ENCODE data around the gene PLCL1. TPM values are rescaled to one million over a fixed set of nuclear protein-coding genes. Genes with fewer than 3 reads are reported as not detected.

PLCL1 gene
- total and polyA plus RNA-seq, 10 of the 15 experiments (the other 5 are each of a cell fraction or from before 2014, with no cell fraction given): 0.03 to 1.5 (median 0.22) TPM

GRCh38 chr2:197868206-197868605, 63.8 kb downstream of the PLCL1 start:
- Histone ChIP-seq H3K4me1 (ENCODE audit: control insufficient read depth, insufficient read depth, low read length) (no peaks in the 10 kb centered on the region), H3K9me3 (replicated peaks; ENCODE audit: control insufficient read depth, insufficient read depth, low read length) (no peaks in the 10 kb centered on the region), H3K36me3 (ENCODE audit: control insufficient read depth in 2 of 2, insufficient read depth in 2 of 2, low read length in 1 of 2) (no peaks in the 10 kb centered on the region), H3K27me3 (replicated peaks in 1 of 2; ENCODE audit: control insufficient read depth in 2 of 2, insufficient read depth in 2 of 2, low read length in 1 of 2) (peaks cover 0 to 3% of the 10 kb centered on the region in 2 experiments; a peak in 1 of 4 replicates), H3K4me3 (no peak overlapping the region), H3K4me2 (ENCODE audit: control insufficient read depth, insufficient read depth) (no peak overlapping the region), H3K79me2 (ENCODE audit: control insufficient read depth, insufficient read depth, low read length) (no peaks in the 10 kb centered on the region), H3K9ac (ENCODE audit: control insufficient read depth, insufficient read depth, low read length) (no peak overlapping the region), H3K27ac (ENCODE audit: control insufficient read depth, insufficient read depth) (no peak overlapping the region), H2AFZ (ENCODE audit: control insufficient read depth, low read depth, low read length) (no peak overlapping the region), H4K20me1 (ENCODE audit: control insufficient read depth, insufficient read depth) (no peaks in the 10 kb centered on the region)
- BruUV-seq (replicated peaks): no TSS peak
- in situ Hi-C loops (cut with MboI): no loop called here
- ChIA-PET POLR2A (interaction anchor here (1.1 kb wide), 1 partner anchor 11 kb away, joined by 3 read pairs; no protein-coding TSS in a partner anchor), SMC1A (ENCODE audit: uncharacterized antibody, unreplicated experiment) (interaction anchor here (0.7 to 3.7 kb wide), 6 partner anchors 11 to 260 kb away, joined by 3 to 15 read pairs (median 3); no protein-coding TSS in a partner anchor), RAD21 (ENCODE audit: unreplicated experiment) (interaction anchor here (0.8 to 0.9 kb wide), 2 partner anchors 8 to 133 kb away, joined by 3 read pairs; no protein-coding TSS in a partner anchor), CTCF (interaction anchor here (0.8 kb wide), 1 partner anchor 263 kb away, joined by 3 read pairs; no protein-coding TSS in a partner anchor)
- ATAC-seq (no peak), DNase-seq (ENCODE audit: low read depth, low spot score) (no peak), FAIRE-seq (no peak)
- TF ChIP-seq FOS (IDR thresholded peaks at IDR 0.05; ENCODE audit: borderline replicate concordance, extremely low read depth, insufficient read length): no peak
- TF ChIP-seq BCL11A (IDR thresholded peaks at IDR 0.05; ENCODE audit: low read depth, low read length): no peak
- no peak for TF ChIP-seq ZBTB4 (CRISPR knock-in tag; IDR thresholded peaks at IDR 0.05)
- intact Hi-C loops (cut with micrococcal nuclease; ENCODE audit: unreplicated experiment): no loop called here
- WGBS (ENCODE audit: insufficient coverage, insufficient replicate concordance, low lambda C conversion rate, missing lambda C conversion rate): 38% methylated on average over 3 of the region's 3 CpGs

GRCh38 chr2:197869041-197869440, 64.6 kb downstream of the PLCL1 start:
- ChIA-PET CTCF (no interaction called here), POLR2A (no interaction called here), SMC1A (ENCODE audit: uncharacterized antibody, unreplicated experiment) (interaction anchor here (0.9 to 1.8 kb wide), 4 partner anchors 10 to 227 kb away, joined by 3 to 10 read pairs (median 6); no protein-coding TSS in a partner anchor), RAD21 (ENCODE audit: unreplicated experiment) (interaction anchor here (0.9 kb wide), 1 partner anchor 132 kb away, joined by 3 read pairs; no protein-coding TSS in a partner anchor)
- DNase-seq (ENCODE audit: low read depth, low spot score): no peak
- H2AFZ ChIP-seq (ENCODE audit: control insufficient read depth, low read depth, low read length): no peak overlapping the region
- H3K27me3 ChIP-seq (replicated peaks in 1 of 2; ENCODE audit: control insufficient read depth in 2 of 2, insufficient read depth in 2 of 2, low read length in 1 of 2): no peaks in the 10 kb centered on the region
- H3K36me3 ChIP-seq (ENCODE audit: control insufficient read depth in 2 of 2, insufficient read depth in 2 of 2, low read length in 1 of 2): no peaks in the 10 kb centered on the region
- H3K79me2 ChIP-seq (ENCODE audit: control insufficient read depth, insufficient read depth, low read length): no peaks in the 10 kb centered on the region
- no TSS peak for BruUV-seq (replicated peaks)
- intact Hi-C loops (cut with micrococcal nuclease; ENCODE audit: unreplicated experiment): no loop called here
- ATAC-seq: no peak
- 3% methylated on average over 2 of the region's 2 CpGs for WGBS (ENCODE audit: insufficient coverage, insufficient replicate concordance, low lambda C conversion rate, missing lambda C conversion rate)
- no peaks in the 10 kb centered on the region for H3K4me1 ChIP-seq (ENCODE audit: control insufficient read depth, insufficient read depth, low read length)
- no peak for FAIRE-seq
- H3K27ac ChIP-seq (ENCODE audit: control insufficient read depth, insufficient read depth): no peak overlapping the region
- H3K9ac ChIP-seq (ENCODE audit: control insufficient read depth, insufficient read depth, low read length): no peak overlapping the region
- H3K4me2 ChIP-seq (ENCODE audit: control insufficient read depth, insufficient read depth): no peak overlapping the region
- H4K20me1 ChIP-seq (ENCODE audit: control insufficient read depth, insufficient read depth): no peaks in the 10 kb centered on the region
- in situ Hi-C loops (cut with MboI): no loop called here
- no peaks in the 10 kb centered on the region for H3K9me3 ChIP-seq (replicated peaks; ENCODE audit: control insufficient read depth, insufficient read depth, low read length)
- H3K4me3 ChIP-seq: no peak overlapping the region
- no peak for TF ChIP-seq CHD2 (IDR thresholded peaks at IDR 0.05; ENCODE audit: borderline replicate concordance, low read depth, low read length)
- TF ChIP-seq USF2 (IDR thresholded peaks at IDR 0.05; ENCODE audit: borderline replicate concordance, low read depth, low read length): no peak
- no peak for TF ChIP-seq SMARCA5 (IDR thresholded peaks at IDR 0.05)
- TF ChIP-seq IKZF2 (IDR thresholded peaks at IDR 0.05): no peak
- no peak for TF ChIP-seq ATF2 (IDR thresholded peaks at IDR 0.05; ENCODE audit: low read length)
- TF ChIP-seq MEF2B (IDR thresholded peaks at IDR 0.05; ENCODE audit: partially characterized antibody, poor library complexity, severe bottlenecking): no peak
